ENCODE results near the gene HSD11B1L. TPM values are rescaled to one million over a fixed set of nuclear protein-coding genes. Genes with fewer than 3 reads are reported as not detected.

HSD11B1L gene
- total RNA-seq, 1 donor from 2014 or later: 6.6 TPM

GRCh38 chr19:5637971-5638370, 42.9 kb upstream of the HSD11B1L start:
- Histone ChIP-seq H3K27me3 (no peaks in the 10 kb centered on the region), H3K27ac (no peak overlapping the region), H3K4me1 (peaks cover 17% of the 10 kb centered on the region), H3K4me3 (no peak overlapping the region), H3K9me3 (no peaks in the 10 kb centered on the region), H3K36me3 (peaks cover 21% of the 10 kb centered on the region)
- TF ChIP-seq CTCF (IDR thresholded peaks at IDR 0.05): no peak
- DNase-seq: no peak
- ATAC-seq: no peak
- intact Hi-C loops (cut with DNase I): no loop called here

GRCh38 chr19:5641171-5641570, 39.7 kb upstream of the HSD11B1L start:
- Histone ChIP-seq H3K4me1 (peaks cover 10% of the 10 kb centered on the region), H3K4me3 (no peak overlapping the region), H3K27ac (no peak overlapping the region), H3K9me3 (no peaks in the 10 kb centered on the region), H3K36me3 (peaks cover 52% of the 10 kb centered on the region), H3K27me3 (no peaks in the 10 kb centered on the region)
- no peak for ATAC-seq
- DNase-seq: no peak
- TF ChIP-seq CTCF (IDR thresholded peaks at IDR 0.05): no peak
- intact Hi-C loops (cut with DNase I): no loop called here

- Histone ChIP-seq H3K27ac (no peak overlapping the region), H3K4me3 (no peak overlapping the region), H3K9me3 (no peaks in the 10 kb centered on the region), H3K4me1 (peaks cover 10% of the 10 kb centered on the region), H3K36me3 (peaks cover 62% of the 10 kb centered on the region), H3K27me3 (no peaks in the 10 kb centered on the region)
- intact Hi-C loops (cut with DNase I): no loop called here
- no peak for DNase-seq
- no peak for ATAC-seq
- TF ChIP-seq CTCF (IDR thresholded peaks at IDR 0.05): no peak
Observed at GRCh38 chr19:5642204-5642603, 38.6 kb upstream of the HSD11B1L start.

- Histone ChIP-seq H3K36me3 (peaks cover 70% of the 10 kb centered on the region), H3K27ac (no peak overlapping the region), H3K27me3 (no peaks in the 10 kb centered on the region), H3K4me3 (no peak overlapping the region), H3K9me3 (no peaks in the 10 kb centered on the region), H3K4me1 (peaks cover 3% of the 10 kb centered on the region)
- no peak for DNase-seq
- ATAC-seq: no peak
- TF ChIP-seq CTCF (IDR thresholded peaks at IDR 0.05): no peak
- intact Hi-C loops (cut with DNase I): no loop called here
Observed at GRCh38 chr19:5643060-5643459, 37.8 kb upstream of the HSD11B1L start.

GRCh38 chr19:5644037-5644436, 36.8 kb upstream of the HSD11B1L start:
- Histone ChIP-seq H3K9me3 (no peaks in the 10 kb centered on the region), H3K27ac (no peak overlapping the region), H3K4me3 (no peak overlapping the region), H3K27me3 (no peaks in the 10 kb centered on the region), H3K36me3 (peaks cover 77% of the 10 kb centered on the region), H3K4me1 (no peaks in the 10 kb centered on the region)
- intact Hi-C loops (cut with DNase I): no loop called here
- DNase-seq (no peak), ATAC-seq (no peak)
- TF ChIP-seq CTCF (IDR thresholded peaks at IDR 0.05): no peak

- Histone ChIP-seq H3K4me3 (no peak overlapping the region), H3K27ac (no peak overlapping the region), H3K4me1 (no peaks in the 10 kb centered on the region), H3K27me3 (no peaks in the 10 kb centered on the region), H3K9me3 (no peaks in the 10 kb centered on the region), H3K36me3 (peaks cover 86% of the 10 kb centered on the region)
- no peak for TF ChIP-seq CTCF (IDR thresholded peaks at IDR 0.05)
- intact Hi-C loops (cut with DNase I): no loop called here
- DNase-seq (no peak), ATAC-seq (no peak)
Observed at GRCh38 chr19:5645409-5645808, 35.4 kb upstream of the HSD11B1L start.
